ENCODE results near the gene KCNQ4. TPM values are rescaled to one million over a fixed set of nuclear protein-coding genes. Genes with fewer than 3 reads are reported as not detected.
A peak's percentile ranks its signal among the peaks of the same experiment; 100 is the strongest.

The KCNQ4 gene
- total RNA-seq, 1 experiment from 2014 or later: 1.4 TPM

GRCh38 chr1:40798366-40799281 lies 15.0 kb downstream of the KCNQ4 start:
- Histone ChIP-seq H3K4me2 (ENCODE audit: insufficient read depth, insufficient read length, low read length) (no peak overlapping the region), H3K79me2 (ENCODE audit: insufficient read depth, low read length) (no peaks in the 10 kb centered on the region), H3K23ac (ENCODE audit: insufficient read length, low read depth, low read length) (no peak overlapping the region), H4K91ac (ENCODE audit: insufficient read length, low read depth, low read length) (no peak overlapping the region), H2BK12ac (ENCODE audit: insufficient read length, low read depth, low read length) (no peak overlapping the region), H2AK5ac (ENCODE audit: insufficient read length, low read length) (no peak overlapping the region), H3K27me3 (ENCODE audit: insufficient read depth, low read length) (no peaks in the 10 kb centered on the region), H2BK20ac (ENCODE audit: low read depth, low read length, poor library complexity, severe bottlenecking) (no peak overlapping the region), H4K5ac (ENCODE audit: insufficient read length, low read depth, low read length) (no peak overlapping the region), H2BK15ac (ENCODE audit: low read depth, low read length) (0 out of 2 replicates have a peak overlapping the region, but pooled peaks have one; percentile 14), H3K14ac (ENCODE audit: insufficient read depth, low read length) (peak overlapping the region; percentile 51), H2BK120ac (ENCODE audit: low read depth, low read length, poor library complexity, severe bottlenecking) (no peak overlapping the region), H3K23me2 (ENCODE audit: insufficient read length, low read depth, low read length, poor library complexity, severe bottlenecking) (peaks cover 3% of the 10 kb centered on the region), H2BK5ac (ENCODE audit: insufficient read length, low read length) (no peak overlapping the region), H3K9me3 (ENCODE audit: control insufficient read depth, low read depth, low read length) (no peaks in the 10 kb centered on the region), H4K8ac (replicated peaks; ENCODE audit: insufficient read length, low read depth, low read length) (no peak overlapping the region), H3K9ac (ENCODE audit: extremely low read depth, insufficient read length, low read length) (no peak overlapping the region), H3K4me1 (ENCODE audit: insufficient read depth, low read length) (0 out of 2 replicates have a peak, but pooled peaks cover 2% of the 10 kb centered on the region), H3K27ac (ENCODE audit: insufficient read length, low read depth, low read length) (no peak overlapping the region), H3K18ac (ENCODE audit: insufficient read length, low read depth, low read length) (no peak overlapping the region), H3K56ac (ENCODE audit: insufficient read length, low read depth, low read length) (no peak overlapping the region), H3T11ph (ENCODE audit: low read length) (no peak overlapping the region), H4K20me1 (ENCODE audit: control insufficient read depth, insufficient read depth, insufficient read length) (no peaks in the 10 kb centered on the region), H3K4ac (ENCODE audit: low read depth, low read length) (no peak overlapping the region; the same call in 1 of the 2 replicates), H3K79me1 (ENCODE audit: insufficient read depth, low read depth, low read length, poor library complexity, severe bottlenecking) (no peaks in the 10 kb centered on the region), H2AFZ (ENCODE audit: low read length) (no peak overlapping the region)
- Mint-ChIP-seq H3K4me1 (peaks cover 37 to 61% of the 10 kb centered on the region in 2 experiments), H3K27ac (no peak overlapping the region; a peak in 1 of 7 replicates), H3K4me3 (no peak overlapping the region), H3K9me3 (no peaks in the 10 kb centered on the region), H3K36me3 (ENCODE audit: insufficient read depth in 1 of 3, low read depth in 3 of 3) (no peaks in the 10 kb centered on the region), H3K27me3 (ENCODE audit: low read depth) (peaks cover 21% of the 10 kb centered on the region)
- TF ChIP-seq, protein P1, sequence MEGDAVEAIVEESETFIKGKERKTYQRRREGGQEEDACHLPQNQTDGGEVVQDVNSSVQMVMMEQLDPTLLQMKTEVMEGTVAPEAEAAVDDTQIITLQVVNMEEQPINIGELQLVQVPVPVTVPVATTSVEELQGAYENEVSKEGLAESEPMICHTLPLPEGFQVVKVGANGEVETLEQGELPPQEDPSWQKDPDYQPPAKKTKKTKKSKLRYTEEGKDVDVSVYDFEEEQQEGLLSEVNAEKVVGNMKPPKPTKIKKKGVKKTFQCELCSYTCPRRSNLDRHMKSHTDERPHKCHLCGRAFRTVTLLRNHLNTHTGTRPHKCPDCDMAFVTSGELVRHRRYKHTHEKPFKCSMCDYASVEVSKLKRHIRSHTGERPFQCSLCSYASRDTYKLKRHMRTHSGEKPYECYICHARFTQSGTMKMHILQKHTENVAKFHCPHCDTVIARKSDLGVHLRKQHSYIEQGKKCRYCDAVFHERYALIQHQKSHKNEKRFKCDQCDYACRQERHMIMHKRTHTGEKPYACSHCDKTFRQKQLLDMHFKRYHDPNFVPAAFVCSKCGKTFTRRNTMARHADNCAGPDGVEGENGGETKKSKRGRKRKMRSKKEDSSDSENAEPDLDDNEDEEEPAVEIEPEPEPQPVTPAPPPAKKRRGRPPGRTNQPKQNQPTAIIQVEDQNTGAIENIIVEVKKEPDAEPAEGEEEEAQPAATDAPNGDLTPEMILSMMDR (conservative IDR thresholded peaks at IDR 0.05): no peak
- no CpG with 5 or more reads among the region's 8 CpGs for WGBS (ENCODE audit: extremely low coverage, insufficient read length, low lambda C conversion rate)
- DNase-seq: no peak
